GM21526 (cell line): ENCODE results near the gene SHOX.

Experiments
- ATAC-seq: cut with Tn5 transposase; IDR thresholded peaks from one replicate; pipeline ENCODE4 v1.9.1; 2021; ENCODE audit warnings: moderate library complexity; ENCODE audit not compliant: unreplicated experiment, low FRiP score

Gene SHOX

DNA sequence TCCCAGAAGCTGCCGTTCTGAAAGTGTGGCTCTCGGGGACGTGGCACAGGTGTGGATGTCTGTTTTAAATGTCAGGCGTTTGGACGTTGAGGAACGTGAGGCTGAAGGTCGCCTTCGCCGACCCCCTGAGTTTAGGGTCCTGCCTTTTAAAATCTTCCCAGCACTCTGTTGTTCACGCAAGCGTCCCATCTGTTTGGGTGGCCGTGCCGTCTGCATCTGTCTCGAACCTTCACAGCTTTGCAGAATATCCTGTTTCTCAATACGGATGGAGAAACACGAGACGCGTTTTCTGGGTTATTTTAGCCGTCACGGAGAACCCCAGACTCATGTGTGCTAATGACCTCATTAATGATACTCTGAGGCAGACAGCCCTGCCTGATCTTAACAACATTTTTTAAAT, 31.5 kb downstream of the SHOX start:
- ATAC-seq, result no peak

DNA sequence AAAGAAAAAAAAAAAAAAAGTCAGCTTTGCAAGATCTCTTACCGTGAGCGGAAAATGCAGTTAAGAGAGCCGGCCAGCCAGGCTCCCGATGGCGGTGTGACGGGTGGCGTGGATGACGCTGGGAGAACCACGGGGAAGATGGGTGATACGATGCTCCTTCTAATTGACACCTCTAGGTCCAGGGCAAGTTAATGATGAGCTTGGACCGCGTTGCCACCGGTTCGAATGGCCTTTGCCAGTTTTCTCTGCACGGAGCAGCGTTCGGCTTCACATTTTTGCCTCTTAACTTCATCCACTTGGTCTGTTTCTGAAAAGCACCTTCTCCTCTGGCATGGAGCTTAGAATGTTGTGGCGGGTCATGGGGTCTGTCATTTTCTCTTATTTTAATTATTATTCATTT, 33.2 kb downstream of the SHOX start:
- no peak for ATAC-seq

DNA sequence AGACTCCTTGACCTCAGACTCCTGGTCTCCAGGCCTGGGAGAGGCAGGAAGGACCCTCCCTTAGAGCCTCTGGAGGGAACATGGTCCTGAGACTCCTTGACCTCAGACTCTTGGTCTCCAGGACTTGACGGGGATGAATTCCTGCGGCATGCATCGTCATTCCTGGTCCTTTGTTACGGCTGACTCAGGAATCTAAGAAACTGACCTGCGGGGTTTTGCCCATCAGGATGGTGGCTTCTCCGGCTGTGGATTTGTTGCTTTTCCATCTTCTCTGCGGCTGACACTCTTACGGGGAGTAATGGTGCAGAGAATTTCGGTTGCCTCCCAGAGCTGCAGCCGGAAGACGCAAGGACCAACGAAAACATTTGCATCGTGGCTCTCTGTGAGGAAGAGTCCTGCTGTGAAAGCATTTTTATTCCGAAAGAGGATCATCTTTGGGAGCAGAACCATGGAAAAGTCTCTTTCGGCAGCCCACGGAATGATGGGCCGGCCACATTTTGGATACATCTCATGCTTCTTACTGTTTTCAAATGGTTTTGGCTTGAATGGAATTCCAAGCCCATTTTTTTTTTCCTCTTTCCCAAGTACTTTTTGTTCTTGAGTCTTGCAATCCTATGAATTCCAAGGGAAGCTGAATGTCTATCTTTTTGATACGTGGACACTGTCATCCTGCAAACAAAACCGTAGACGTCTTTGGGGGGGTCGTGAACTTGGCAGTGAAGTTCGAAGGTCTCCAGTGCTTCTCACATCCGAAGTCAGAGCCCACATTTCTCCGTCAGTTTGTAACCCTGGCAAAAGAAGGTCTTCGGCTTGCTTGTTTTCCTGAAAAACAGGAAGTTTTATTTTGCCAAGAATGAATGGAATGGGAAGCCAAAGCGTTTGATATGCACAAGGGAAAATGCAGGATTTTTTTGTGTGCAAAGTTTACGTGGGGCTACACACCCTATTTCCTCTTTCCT, 36.5 kb downstream of the SHOX start:
- no peak for ATAC-seq

DNA sequence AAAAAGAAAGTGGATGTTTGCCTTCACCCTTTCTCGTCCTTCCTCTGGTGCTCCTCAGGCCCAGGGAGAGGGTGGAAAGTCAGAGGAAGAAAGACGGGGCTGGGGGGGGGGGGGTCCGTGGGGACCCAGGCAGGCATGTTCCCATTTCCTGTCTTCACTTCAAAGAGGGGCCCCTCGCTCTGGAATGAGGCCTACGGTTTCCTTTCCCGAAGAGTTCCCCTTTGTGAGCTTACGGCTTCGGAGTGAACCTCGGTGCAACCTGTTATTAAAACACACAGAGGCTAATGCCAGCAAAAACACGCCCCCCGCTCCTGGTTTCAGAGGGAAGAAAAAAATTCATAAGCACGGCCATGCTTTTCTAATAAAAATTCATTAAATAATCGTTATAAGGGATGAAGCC, 40.1 kb downstream of the SHOX start:
- ATAC-seq, result no peak

DNA sequence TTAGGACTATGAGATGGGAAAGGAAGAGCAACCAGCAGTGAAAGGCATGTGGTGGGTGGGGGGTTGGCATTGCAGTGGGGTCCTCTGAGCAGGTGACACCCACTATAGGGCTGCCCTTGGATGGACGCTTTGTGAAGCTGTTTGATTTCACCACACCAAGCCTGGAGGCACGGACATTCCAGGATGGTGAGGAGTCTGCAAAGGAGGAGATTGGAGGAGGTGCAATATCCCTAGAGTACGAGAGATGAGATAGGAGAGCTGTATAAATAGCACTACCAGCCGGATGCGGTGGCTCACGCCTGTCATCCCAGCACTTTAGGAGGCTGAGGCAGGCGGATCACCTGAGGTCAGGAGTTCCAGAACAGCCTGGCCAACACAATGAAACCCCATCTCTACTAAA, 42.3 kb downstream of the SHOX start:
- ATAC-seq, result no peak

DNA sequence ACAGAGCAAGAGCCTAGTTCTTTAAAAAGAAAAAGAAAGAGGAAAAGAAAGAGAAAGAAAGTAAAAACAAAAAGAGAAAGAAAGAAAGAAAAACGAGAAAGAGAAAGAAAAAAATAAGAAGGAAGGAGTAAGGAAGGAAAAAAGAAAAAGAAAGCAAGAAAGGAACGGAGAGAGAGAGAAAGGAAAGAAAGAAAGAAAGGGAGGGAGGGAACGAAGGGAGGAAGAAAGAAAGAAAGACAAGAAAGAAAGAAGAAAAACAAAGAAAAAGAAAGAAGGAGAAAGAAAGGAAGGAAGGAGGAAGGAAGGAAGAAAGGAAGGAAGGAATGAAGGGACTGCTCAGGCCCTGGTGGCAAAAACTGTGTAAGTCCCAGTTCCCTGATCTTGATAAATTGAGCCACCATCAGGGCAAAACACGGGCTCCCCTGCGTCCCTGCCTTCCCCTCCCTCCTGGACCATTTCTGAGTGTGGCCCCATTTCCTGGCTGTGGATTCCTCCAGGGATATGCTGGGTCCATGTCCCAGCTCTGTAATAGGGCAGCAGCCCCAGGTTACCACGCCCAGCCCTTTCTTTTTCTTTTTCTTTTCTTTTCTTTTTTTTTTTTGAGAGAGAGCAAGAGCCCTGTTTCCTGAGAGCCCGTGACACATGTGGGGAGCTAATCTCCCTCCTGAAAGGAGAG, 44.8 kb downstream of the SHOX start:
- no peak for ATAC-seq

DNA sequence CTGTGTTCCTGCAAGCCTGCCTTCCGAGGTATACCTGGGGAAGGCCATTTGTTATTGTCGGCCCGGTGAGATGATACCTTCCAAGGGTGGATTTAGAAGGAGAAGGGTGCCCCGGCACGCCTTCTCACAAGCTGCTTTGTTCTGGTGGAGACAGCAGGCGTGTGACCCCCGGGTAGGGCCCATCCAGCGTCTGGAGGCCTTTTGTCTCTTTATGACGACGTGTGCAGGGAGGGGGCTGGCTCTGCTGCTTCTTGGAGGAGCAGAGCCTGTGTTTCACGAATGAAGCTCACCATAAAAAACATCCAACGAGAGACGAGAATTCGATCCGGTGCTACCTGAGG, 45.3 kb downstream of the SHOX start:
- no peak for ATAC-seq

DNA sequence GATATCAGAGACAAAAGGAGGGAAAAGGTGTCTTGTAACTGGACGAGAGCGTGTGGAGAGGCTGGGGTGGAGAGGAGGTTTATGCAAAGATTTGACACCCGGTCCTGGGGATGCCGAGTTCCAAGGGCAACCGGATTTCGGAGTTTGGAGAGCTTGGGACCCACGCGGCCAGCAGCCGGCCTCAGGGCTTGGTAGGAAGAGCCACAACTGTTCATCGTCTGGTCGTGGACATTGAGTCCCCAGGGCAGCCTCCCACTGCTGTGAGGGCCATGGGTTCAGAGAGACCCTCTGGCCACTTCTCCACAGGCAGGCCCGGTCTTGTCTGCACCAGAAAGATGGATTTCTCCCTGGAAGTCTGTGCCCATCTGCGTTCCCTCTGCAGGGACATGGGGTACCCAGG, 46.8 kb downstream of the SHOX start:
- no peak for ATAC-seq

DNA sequence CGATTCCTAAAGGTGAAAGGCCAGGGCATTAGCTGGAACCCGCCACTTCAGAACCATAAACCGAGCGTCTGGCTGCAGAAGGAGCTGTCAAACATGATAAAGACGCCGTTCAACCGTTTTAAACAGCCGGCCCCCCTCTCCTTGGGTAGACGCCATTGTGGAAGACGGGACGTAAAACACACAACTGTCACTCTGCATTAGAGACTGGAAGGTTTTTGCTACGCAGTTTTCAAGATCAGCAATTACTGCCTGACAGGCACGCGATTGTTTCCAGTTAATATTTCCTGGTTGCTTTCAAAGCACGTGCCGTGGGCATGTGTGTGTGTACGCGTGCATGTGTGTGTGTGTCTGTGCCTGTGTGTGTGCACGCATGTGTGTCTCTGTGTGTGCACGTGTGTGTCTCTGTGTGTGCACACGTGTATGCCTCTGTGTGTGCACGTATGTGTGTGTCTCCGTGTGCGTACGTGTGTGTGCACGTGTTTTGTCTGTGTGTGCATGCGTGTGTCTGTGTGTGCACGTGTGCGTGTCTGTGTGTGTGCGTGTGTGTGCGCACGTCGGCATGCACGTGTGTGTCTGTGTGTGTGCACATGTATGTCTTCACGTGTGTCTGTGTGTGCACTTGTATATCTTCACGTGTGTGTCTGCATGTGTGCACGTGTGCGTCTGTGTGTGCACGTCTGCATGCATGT, 48.8 kb downstream of the SHOX start:
- no peak for ATAC-seq

DNA sequence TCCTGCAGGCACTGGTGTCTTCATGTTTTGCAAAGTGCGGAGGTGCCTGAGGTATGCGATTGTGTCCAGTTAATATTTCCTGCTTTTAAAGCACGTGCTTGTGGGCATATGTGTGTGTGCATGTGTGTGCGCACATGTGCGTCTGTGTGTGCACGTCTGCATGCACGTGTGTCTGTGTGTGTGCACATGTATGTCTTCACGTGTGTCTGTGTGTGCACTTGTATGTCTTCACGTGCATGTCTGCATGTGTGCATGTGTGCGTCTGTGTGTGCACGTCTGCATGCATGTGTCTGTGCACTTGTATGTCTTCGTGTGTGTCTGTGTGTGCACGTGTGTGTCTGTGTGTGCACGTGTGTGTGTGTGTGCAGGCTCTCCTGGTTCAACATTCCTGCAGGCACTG, 49.5 kb downstream of the SHOX start:
- no peak for ATAC-seq

DNA sequence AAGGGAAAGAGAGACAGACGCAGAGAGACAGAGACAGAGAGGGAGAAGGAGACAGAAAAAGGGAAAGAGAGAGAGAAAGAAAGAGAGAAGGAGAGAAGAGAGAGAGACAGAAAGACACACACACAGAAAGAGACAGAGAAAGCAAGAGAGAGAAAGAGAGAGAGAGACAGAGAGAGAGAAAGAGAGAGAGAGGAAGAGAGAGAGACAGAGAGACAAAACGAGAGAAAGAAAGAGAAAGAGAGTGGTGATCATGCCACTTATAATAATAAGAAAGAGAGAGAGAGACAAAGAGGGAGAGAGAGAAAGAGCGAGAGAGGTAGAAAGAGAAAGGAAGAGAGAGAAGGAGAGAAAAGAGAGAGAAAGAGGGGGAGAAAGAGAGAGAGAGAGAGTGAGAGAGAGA, 51.4 kb downstream of the SHOX start:
- no peak for ATAC-seq

DNA sequence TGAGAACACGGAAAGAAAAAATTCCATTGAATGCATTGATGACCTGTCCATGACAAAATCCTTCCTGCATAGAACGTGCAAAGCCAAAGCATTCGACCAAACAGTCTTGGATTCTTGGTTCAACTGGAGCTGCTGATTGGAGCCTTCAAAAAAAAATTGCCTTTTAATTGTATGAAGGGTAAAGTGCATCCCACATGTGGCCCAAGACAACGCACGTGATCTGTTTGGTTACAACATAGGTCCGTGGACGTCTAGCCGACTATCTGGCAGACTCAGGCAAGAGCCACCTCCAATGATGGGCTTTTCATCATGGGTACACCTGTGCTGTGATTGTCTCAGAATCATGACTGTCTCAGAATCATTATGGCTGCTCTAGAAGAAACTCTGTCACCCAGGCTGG, 52.3 kb downstream of the SHOX start:
- ATAC-seq, result no peak

DNA sequence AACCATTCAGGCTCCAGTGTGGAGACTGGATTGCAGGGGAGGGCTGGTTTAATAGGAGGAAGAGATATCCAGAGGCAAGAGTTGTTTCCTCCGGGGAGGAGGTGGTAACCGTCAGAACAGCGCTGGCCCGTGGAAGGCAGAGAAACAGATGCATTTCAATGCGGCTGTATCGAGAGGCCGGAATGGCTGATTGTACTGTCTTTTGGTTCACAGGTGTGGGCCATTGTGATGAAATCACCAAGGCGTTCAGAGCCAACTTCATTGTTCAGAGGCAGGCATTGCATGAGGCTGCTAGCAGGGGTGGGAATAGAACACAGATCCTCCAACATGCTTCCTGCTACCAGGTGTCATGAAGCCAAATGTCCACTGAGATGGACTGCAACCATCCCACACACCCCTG, 53.0 kb downstream of the SHOX start:
- no peak for ATAC-seq

DNA sequence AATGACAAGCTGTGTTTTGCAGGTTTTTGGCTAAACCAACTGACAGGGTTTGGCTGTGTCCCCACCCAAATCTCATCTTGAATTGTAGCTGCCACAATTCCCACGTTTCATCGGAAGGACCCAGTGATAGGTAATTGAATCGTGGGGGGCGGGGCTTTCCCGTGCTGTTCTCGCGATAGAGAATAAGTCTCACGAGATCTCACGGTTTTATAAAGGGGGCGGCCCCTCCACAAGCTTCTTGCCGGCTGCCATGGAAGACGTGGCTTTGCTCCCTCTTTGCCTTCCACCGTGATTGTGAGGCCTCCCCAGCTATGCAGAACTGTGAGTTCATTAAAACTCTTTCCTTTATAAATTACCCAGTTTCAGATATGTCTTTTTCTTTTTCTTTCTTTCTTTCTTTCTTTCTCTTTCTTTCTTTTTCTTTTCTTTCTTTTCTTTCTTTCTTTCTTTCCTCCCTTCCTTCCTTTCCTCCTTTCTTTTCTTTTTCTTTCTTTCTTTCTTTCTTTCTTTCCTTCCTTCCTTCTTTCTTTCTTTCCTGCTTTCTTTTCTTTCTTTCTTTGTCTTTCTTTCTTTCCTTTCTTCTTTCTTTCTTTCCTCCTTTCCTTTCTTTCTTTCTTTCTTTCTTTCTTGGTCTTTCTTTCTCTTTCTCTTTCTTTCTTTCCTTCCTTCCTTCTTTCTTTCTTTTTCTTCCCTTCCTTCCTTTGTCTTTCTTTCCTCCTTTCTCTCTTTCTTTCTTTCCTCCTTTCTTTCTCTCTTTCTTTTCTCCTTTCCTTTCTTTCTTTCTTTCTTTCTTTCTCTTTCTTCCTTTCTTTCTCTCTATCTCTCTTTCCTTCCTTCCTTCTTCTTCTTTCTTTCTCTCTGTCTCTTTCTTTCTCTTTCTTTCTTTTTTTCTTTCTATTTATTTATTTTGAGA, 54.8 kb downstream of the SHOX start:
- ATAC-seq, result no peak

DNA sequence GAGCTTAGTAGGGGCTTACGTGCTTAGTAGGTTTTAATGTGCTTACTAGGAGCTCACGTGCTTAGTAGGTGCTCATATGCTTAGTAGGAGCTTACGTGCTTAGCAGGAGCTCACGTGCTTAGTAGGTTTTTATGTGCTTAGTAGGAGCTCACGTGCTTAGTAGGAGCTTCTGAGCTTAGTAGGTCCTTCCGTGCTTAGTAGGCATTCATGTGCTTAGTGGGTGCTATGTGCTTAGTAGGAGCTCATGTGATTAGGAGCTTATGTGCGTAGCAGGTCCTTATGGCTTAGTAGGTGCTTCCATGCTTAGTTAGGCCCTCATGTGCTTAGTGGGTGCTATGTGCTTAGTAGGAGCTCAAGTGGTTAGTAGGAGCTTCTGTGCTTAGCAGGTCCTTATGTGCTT, 59.4 kb downstream of the SHOX start:
- ATAC-seq, result no peak

DNA sequence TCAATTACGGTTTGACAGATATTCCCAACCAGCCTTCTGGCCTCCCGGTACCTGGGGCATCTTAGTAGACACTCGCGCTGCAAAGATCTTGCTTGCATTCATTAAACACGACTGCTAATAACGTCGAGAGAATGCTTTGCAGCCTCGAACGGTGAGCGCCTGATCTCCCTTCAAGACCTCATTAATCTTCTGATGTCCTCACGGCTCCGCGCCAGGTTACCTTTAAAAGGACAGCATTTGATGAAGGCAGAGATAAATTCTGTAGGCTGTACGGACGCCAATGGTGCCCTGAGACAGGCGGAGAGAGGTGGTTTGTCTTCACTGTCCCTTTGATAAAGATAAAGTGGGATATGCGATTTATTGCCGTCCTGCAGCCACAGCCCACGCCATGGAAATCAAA, 64.2 kb downstream of the SHOX start:
- ATAC-seq, result no peak

DNA sequence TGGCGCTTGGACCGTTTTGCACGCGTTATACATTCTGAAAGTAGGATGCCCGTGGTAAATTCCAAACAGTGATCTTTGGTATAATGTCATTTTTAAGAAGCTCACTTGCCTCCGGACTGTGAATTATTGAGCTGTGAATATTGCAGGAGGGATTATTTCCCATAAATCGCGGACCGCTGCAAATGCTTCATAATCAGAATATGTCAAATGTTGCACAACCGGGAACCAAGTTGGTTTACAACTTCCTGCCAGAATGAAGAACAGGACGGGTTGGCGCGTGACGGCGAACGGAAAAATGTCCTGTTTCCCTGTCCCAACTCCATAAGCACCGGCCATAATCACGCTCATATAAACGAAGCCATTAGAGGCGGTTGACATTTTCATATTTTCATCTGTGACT, 67.6 kb downstream of the SHOX start:
- ATAC-seq, result no peak

DNA sequence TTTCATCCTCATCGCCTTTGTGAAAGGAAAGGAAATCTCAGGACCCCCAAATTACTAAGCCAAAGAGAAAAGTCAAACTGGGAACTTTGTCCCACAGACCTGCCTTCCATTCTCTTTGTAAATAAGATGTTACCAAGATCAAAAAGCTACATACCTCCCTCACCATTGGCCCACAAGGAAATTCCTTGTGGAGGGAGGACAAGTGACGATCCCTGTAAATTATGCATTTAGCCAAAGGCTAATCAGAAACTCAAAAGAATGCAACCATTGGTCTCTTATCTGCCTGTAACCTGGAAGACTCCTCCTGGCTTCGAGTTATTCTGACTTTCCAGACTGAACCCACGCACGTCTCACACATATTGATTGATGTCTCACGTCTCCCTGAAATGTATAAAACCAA, 70.3 kb downstream of the SHOX start:
- ATAC-seq, result no peak

DNA sequence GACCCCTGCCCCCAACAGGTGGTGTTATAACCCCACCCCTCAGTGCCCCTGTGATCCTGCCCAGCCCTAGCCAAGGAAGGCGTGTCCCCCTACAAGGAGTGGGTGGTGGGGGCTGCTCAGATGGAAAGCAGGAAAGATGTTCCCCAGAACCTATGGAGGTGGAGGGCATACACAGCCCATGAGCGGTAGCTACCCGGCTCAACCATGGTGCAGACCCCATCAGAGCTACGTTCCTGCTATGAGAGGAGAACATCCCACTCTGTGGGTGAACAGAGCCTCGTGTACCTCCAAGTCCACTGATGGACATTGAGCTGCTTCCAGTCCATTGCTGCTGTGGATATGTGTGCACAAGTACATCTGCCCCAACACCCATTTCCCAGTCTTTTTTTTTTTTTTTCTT, 71.1 kb downstream of the SHOX start:
- ATAC-seq, result no peak

DNA sequence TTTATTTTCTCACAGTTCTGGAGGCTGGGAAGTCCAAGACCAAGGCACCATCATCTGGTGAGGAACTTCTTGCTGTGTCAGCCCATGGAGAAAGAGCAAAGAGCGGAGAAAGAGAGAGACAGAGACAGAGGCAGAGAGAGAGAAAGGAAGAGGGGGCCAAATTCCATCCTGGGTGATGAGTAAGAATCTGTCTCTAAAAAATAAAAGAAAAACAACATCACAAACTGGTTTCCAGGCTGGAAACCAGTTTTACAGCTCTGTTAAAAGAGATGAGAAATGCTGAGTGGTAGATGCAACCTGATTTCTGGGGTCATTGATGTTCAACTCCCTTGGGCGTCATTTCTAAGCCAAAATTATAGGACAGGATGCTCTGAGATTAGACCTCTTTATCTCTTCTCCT, 72.9 kb downstream of the SHOX start:
- no peak for ATAC-seq

DNA sequence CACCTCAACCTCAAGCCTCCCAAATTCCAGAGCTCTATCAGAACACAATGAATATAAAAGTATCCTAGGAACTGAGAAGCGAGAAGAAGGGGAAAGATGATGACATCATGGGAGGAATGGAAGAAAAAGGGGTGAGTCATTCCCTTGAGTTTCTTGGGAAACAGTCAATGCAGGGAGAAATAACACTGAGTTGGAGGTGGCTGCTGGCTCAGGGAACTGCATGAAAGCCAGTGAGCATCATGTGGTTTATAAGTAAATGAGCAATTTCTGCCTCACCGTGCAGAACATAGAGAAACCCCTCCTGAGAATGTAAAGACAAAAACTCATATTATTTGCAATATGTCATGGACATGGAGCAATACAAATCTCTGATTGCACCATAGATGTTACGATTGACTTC, 73.3 kb downstream of the SHOX start:
- no peak for ATAC-seq
